ENCODE data around the gene SGCA. TPM values are rescaled to one million over a fixed set of nuclear protein-coding genes. Genes with fewer than 3 reads are reported as not detected.

SGCA gene
- total and polyA plus RNA-seq, 2 of the 13 experiments (the other 11 are each of a cell fraction or from before 2014, with no cell fraction given): not detected

- ATAC-seq: no peak
- no peaks in the 10 kb centered on the region for H3K36me3 ChIP-seq (replicated peaks in 1 of 2; ENCODE audit: control insufficient read depth in 1 of 2, insufficient read depth in 2 of 2, low read length in 2 of 2)
- CTCF ChIA-PET (ENCODE audit: low intra/inter-chr PET ratio, low total read pairs): interaction anchor here (7.3 to 9.4 kb wide), 2 partner anchors 69 to 92 kb away, joined by 223 to 301 read pairs; partner anchors contain the start of gene TMEM92
- intact Hi-C loops (cut with micrococcal nuclease; ENCODE audit: unreplicated experiment): no loop called here
- no peaks in the 10 kb centered on the region for H3K9me3 ChIP-seq (ENCODE audit: low read length)
- no peaks in the 10 kb centered on the region for H3K79me2 ChIP-seq (ENCODE audit: insufficient read depth, low read length)
- WGBS (ENCODE audit: low lambda C conversion rate): 35% methylated on average over 13 of the region's 13 CpGs
- in situ Hi-C loops (cut with HindIII; ENCODE audit: extremely low pct_ligation_motif_present, low pct_unique_long_range_greater_than_20kb): no loop called here
- no peaks in the 10 kb centered on the region; the same call in 1 of the 2 replicates for H4K20me1 ChIP-seq (ENCODE audit: insufficient read depth, low read length)
- no peak overlapping the region for H3K4me3 ChIP-seq (replicated peaks in 1 of 3; ENCODE audit: insufficient read depth in 1 of 3, low read depth in 2 of 3, low read length in 3 of 3)
- no TSS peak for BruUV-seq (replicated peaks)
- peaks cover 10 to 76% of the 10 kb centered on the region in 2 experiments for H3K27me3 ChIP-seq (ENCODE audit: control insufficient read depth in 1 of 2, insufficient read depth in 2 of 2, low read length in 2 of 2)
- TF ChIP-seq U2AF1 (optimal IDR thresholded peaks at IDR 0.05; ENCODE audit: low read depth, low read length): no peak
- TF ChIP-seq EEA1 (CRISPR knock-in tag; IDR thresholded peaks at IDR 0.05; ENCODE audit: borderline replicate concordance): no peak
- TF ChIP-seq SMARCE1 (IDR thresholded peaks at IDR 0.05; ENCODE audit: borderline replicate concordance): no peak
- no peak for TF ChIP-seq HNF4A (CRISPR knock-in tag; IDR thresholded peaks at IDR 0.05)
- TF ChIP-seq MIER2 (CRISPR knock-in tag; IDR thresholded peaks at IDR 0.05): no peak
- TF ChIP-seq MTA1 (CRISPR knock-in tag; IDR thresholded peaks at IDR 0.05; ENCODE audit: borderline replicate concordance): no peak
- no peak for TF ChIP-seq SPEN (CRISPR knock-in tag; IDR thresholded peaks at IDR 0.05; ENCODE audit: low read depth)
- no peak for TF ChIP-seq CENPT (CRISPR knock-in tag; IDR thresholded peaks at IDR 0.05; ENCODE audit: low read depth)
- no peak for TF ChIP-seq ZKSCAN5 (CRISPR knock-in tag; IDR thresholded peaks at IDR 0.05)
- TF ChIP-seq SP5 (CRISPR knock-in tag; IDR thresholded peaks at IDR 0.05; ENCODE audit: borderline replicate concordance, low read depth): no peak
- no peak for TF ChIP-seq STAT5B (CRISPR knock-in tag; IDR thresholded peaks at IDR 0.05)
- TF ChIP-seq MLXIP (CRISPR knock-in tag; IDR thresholded peaks at IDR 0.05; ENCODE audit: borderline replicate concordance): no peak
- TF ChIP-seq ZNF7 (CRISPR knock-in tag; IDR thresholded peaks at IDR 0.05): no peak
- no peak for TF ChIP-seq TOE1 (CRISPR knock-in tag; IDR thresholded peaks at IDR 0.05)
- TF ChIP-seq TBX3 (IDR thresholded peaks at IDR 0.05; ENCODE audit: borderline replicate concordance): no peak
- TF ChIP-seq ZNF788 (CRISPR knock-in tag; IDR thresholded peaks at IDR 0.05; ENCODE audit: borderline replicate concordance): no peak
- TF ChIP-seq AKAP8 (CRISPR knock-in tag; IDR thresholded peaks at IDR 0.05): no peak
- TF ChIP-seq IKZF4 (CRISPR knock-in tag; IDR thresholded peaks at IDR 0.05; ENCODE audit: borderline replicate concordance, low read depth, not compliant biosample characterization): no peak
- no peak for FAIRE-seq
- POLR2A ChIA-PET: no interaction called here
- no peak overlapping the region for H3K9ac ChIP-seq (ENCODE audit: insufficient read depth, low read depth, low read length)
- H3K4me1 ChIP-seq (ENCODE audit: insufficient read depth, low read length): peaks cover 13% of the 10 kb centered on the region
- no peak overlapping the region for H2AFZ ChIP-seq (ENCODE audit: low read length)
- no peak overlapping the region for H3K4me2 ChIP-seq (ENCODE audit: low read depth, low read length)
- no peak for DNase-seq (ENCODE audit: low spot score)
- no peak overlapping the region for H3K27ac ChIP-seq (ENCODE audit: extremely low read length, insufficient read depth, low read length)
These were observed 38.0 kb downstream of the SGCA start for GRCh38 chr17:50203604-50204345.
